Uterus (tissue), 4 donors: ENCODE results near the gene MLPH. TPM values are rescaled to one million over a fixed set of nuclear protein-coding genes. Genes with fewer than 3 reads are reported as not detected.
A peak's percentile ranks its signal among the peaks of the same experiment; 100 is the strongest.

Experiments
- DNase-seq, 2 donors: peaks; one replicate each; pipeline ENCODE4 v3.0.0-alpha.2; 2019 to 2020
- H3K27ac ChIP-seq, 2 donors: fragments of 200-600 bp; sonication (generic); 1 replicate in 1 of 2; 2 replicates in 1 of 2; pipeline ENCODE4 v1.5.1; 2016 to 2018
- H3K27me3 ChIP-seq, 2 donors: fragments of 200-600 bp; sonication (generic); one replicate each; pipeline ENCODE4 v1.5.1; 2018 to 2019; ENCODE audit warnings: control low read depth in 1 of 2
- H3K36me3 ChIP-seq, 2 donors: fragments of 200-600 bp; sonication (generic); one replicate each; pipeline ENCODE4 v1.5.1; 2019; ENCODE audit warnings: control low read depth in 1 of 2
- H3K4me1 ChIP-seq, 2 donors: fragments of 200-600 bp; sonication (generic); one replicate each; pipeline ENCODE4 v1.5.1; 2018 to 2019; ENCODE audit warnings: control low read depth in 1 of 2
- H3K4me3 ChIP-seq, 2 donors: fragments of 200-600 bp; sonication (generic); 1 replicate in 1 of 2; 2 replicates in 1 of 2; pipeline ENCODE4 v1.5.1; 2018 to 2019; ENCODE audit warnings: mild to moderate bottlenecking in 1 of 2
- H3K9me3 ChIP-seq, 2 donors: fragments of 200-600 bp; sonication (generic); one replicate each; pipeline ENCODE4 v1.5.1; 2019; ENCODE audit warnings: control low read depth in 1 of 2
- POLR2A ChIP-seq, 2 donors: fragments of 450-650 bp; IDR thresholded peaks; one replicate each; pipeline ENCODE4 v1.6.1; 2016; ENCODE audit warnings: antibody characterized with exemption in 2 of 2, mild to moderate bottlenecking in 1 of 2, moderate library complexity in 1 of 2
- intact Hi-C: fragments of 100-400 bp; cut with DNase I; formaldehyde crosslinking; loops from one replicate; pipeline ENCODE4 v1.15.1; 2023; ENCODE audit warnings: low total_unique reads
- total RNA-seq, 4 donors: library from RNA; depleted of rRNA in 3 of 4; stranded (reverse); fragments of >200 nt in 3 of 4; gene quantifications; one replicate each; pipeline versions ENCODE4 v1.1.0 to v1.2.4, GENCODE V29; 2014 to 2023
- TF ChIP-seq, protein P1 (sequence below), 4 experiments: fragments of 200-600 bp in 2 of 4; fragments of 450-650 bp in 2 of 4; sonication (generic) in 2 of 4; IDR thresholded peaks; one replicate each; pipeline ENCODE4 v1.5.1; 2016 to 2019; ENCODE audit warnings: antibody characterized with exemption in 4 of 4, mild to moderate bottlenecking in 2 of 4, moderate library complexity in 1 of 4
- donor health status: DM: yes; HTN: yes; CAD: no.

Gene MLPH
- total RNA-seq, 4 donors from 2014 or later: 1.2 to 16.5 (median 8.9) TPM

DNA sequence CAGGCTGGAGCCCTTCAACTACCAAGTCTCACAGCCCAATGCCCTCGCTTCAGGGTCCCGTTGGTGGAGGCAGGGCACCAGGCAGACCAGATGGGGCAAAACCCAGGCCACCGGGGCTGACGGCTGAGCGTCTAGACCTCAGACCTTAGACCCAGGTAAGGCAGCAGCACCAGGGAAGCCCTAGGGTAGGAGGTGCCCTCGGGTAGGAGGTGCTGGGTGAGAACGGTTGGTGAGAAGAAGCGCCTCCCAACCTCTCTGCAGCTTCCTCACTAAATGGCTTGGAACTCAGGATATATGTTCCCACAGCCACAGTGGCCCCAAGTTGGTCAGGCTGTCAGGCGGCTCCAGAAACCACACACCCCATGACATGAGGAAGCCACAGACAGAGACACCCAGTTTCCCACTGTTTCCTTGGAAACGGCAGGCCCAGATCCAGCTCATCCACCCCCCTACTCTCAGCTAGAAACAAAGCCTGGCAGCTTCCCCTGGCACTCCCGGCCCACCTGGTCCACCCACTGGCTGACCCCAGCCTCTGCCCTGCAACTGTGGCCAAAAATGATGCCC lies 13.1 kb upstream of the MLPH start:
- H3K27ac ChIP-seq: peak overlapping the region; percentile 92 to 94
- intact Hi-C loops: loop anchor here (5.0 kb wide), 1 partner anchor 57 kb away; no protein-coding TSS in a partner anchor
- DNase-seq: peak in 1 of 2 donors; percentile 44
- H3K4me3 ChIP-seq: no peak overlapping the region
- no peaks in the 10 kb centered on the region for H3K36me3 ChIP-seq
- peaks cover 0 to 4% of the 10 kb centered on the region in 2 donors for H3K4me1 ChIP-seq
- TF ChIP-seq POLR2A (IDR thresholded peaks at IDR 0.05): no peak
- TF ChIP-seq, protein P1, sequence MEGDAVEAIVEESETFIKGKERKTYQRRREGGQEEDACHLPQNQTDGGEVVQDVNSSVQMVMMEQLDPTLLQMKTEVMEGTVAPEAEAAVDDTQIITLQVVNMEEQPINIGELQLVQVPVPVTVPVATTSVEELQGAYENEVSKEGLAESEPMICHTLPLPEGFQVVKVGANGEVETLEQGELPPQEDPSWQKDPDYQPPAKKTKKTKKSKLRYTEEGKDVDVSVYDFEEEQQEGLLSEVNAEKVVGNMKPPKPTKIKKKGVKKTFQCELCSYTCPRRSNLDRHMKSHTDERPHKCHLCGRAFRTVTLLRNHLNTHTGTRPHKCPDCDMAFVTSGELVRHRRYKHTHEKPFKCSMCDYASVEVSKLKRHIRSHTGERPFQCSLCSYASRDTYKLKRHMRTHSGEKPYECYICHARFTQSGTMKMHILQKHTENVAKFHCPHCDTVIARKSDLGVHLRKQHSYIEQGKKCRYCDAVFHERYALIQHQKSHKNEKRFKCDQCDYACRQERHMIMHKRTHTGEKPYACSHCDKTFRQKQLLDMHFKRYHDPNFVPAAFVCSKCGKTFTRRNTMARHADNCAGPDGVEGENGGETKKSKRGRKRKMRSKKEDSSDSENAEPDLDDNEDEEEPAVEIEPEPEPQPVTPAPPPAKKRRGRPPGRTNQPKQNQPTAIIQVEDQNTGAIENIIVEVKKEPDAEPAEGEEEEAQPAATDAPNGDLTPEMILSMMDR (IDR thresholded peaks at IDR 0.05): no peak
- no peaks in the 10 kb centered on the region for H3K9me3 ChIP-seq
- no peaks in the 10 kb centered on the region for H3K27me3 ChIP-seq

DNA sequence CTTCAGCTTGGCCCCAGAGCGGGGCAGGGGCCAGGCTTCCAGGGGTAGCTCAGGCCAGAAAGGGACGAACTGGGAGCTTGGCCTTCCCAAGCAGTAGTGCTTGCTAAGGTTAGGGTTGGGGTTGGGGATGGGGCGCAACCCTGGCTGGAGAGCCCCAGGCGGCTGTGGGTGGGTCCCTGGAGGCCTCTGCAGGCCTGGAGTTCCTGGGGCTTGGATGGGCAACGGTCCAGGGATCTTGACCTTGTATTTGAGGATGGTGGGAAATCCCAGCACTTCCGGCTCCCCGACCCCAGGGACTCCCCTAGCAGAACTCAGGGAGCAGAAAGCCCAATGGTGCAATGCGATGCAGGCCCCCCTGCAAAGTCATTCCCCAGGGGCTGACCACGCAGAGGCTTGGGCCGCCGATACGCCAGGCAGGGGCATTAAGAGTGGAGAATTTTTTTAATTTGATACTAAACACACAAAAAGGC lies 12.6 kb upstream of the MLPH start:
- H3K27me3 ChIP-seq: no peaks in the 10 kb centered on the region
- peak overlapping the region; percentile 92 to 94 for H3K27ac ChIP-seq
- peak overlapping the region; percentile 39 to 58 for H3K4me3 ChIP-seq
- DNase-seq: peak; percentile 57 to 63
- H3K36me3 ChIP-seq: no peaks in the 10 kb centered on the region
- peaks cover 0 to 4% of the 10 kb centered on the region in 2 donors for H3K4me1 ChIP-seq
- no peaks in the 10 kb centered on the region for H3K9me3 ChIP-seq
- TF ChIP-seq POLR2A (IDR thresholded peaks at IDR 0.05): no peak
- TF ChIP-seq, protein P1 (IDR thresholded peaks at IDR 0.05): no peak
- intact Hi-C loops: loop anchor here (5.0 kb wide), 1 partner anchor 57 kb away; no protein-coding TSS in a partner anchor

DNA sequence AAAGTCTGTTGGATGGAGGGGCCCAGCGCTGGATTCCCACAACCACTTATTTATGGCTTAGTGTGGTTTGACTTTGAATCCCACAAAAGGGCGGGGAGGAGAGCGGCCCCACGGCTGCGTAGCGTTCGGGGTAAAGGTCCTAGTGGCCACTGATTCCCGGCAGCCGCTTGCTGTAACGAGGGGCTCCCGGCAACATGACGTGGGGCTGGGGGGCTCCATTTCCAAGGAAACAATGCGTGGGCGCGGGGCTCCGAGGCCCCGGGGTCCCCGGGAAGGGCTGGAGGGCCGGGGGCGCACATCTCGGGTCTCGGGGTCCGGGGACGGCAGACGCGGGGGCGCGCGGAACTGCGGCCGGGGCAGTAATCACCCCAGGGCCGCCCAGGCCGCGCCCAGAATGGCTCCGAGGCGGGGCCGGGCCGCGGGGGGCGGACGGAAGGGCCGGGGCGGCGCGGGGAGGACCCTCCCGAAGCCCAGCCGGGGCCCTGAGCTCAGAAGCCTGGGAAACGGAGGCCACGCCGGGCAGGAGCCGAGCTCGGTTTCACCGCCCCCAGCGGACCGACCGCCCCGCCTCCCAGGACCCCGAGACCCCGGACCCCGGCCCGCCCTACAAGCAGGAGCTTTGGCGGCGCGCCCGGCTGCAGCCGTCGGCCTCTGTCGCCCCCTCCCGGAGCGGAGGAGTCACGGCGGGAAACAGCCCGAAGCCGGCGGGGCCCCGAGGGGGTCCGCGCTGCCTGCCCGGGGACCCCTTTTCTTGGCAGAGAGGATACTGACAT lies 11.9 kb upstream of the MLPH start:
- DNase-seq: peak; percentile 85 to 90
- Histone ChIP-seq H3K36me3 (no peaks in the 10 kb centered on the region), H3K9me3 (no peaks in the 10 kb centered on the region), H3K4me3 (peak overlapping the region; percentile 39 to 58), H3K4me1 (peaks cover 0 to 4% of the 10 kb centered on the region in 2 donors), H3K27me3 (no peaks in the 10 kb centered on the region), H3K27ac (peak overlapping the region; percentile 92 to 94)
- intact Hi-C loops: loop anchor here (5.0 kb wide), 1 partner anchor 58 kb away; no protein-coding TSS in a partner anchor
- peak; percentile 38 to 68 for TF ChIP-seq POLR2A (IDR thresholded peaks at IDR 0.05)
- TF ChIP-seq, protein P1 (IDR thresholded peaks at IDR 0.05): peak; percentile 93 to 98 (median 94)

DNA sequence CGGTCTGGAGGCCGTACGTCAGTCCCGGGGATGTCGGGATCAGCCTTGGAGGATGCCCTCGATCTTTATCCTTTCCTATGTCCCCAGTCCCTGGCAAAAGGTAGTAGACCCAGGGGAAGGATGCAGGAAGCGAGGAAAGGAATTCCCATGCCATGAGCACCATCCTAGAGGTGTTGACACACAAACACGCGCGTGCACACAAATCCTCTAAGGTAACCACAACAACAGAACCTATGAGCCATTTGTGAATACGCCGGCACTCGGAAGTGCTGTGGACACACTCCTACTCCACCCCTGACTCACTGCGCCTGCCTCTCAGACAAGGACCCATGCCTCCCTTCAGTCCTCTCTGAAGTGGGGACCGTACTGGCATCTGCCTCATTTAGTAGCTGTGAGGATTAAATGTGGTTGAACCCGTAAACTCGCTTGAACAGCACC lies 11.3 kb upstream of the MLPH start:
- Histone ChIP-seq H3K36me3 (no peaks in the 10 kb centered on the region), H3K27me3 (no peaks in the 10 kb centered on the region), H3K9me3 (no peaks in the 10 kb centered on the region), H3K27ac (peak overlapping the region; percentile 92 to 94), H3K4me3 (peak overlapping the region; percentile 39 to 58), H3K4me1 (peaks cover 0 to 4% of the 10 kb centered on the region in 2 donors)
- DNase-seq: peak in 1 of 2 donors; percentile 41
- intact Hi-C loops: no loop called here
- no peak for TF ChIP-seq POLR2A (IDR thresholded peaks at IDR 0.05)
- TF ChIP-seq, protein P1 (IDR thresholded peaks at IDR 0.05): no peak

DNA sequence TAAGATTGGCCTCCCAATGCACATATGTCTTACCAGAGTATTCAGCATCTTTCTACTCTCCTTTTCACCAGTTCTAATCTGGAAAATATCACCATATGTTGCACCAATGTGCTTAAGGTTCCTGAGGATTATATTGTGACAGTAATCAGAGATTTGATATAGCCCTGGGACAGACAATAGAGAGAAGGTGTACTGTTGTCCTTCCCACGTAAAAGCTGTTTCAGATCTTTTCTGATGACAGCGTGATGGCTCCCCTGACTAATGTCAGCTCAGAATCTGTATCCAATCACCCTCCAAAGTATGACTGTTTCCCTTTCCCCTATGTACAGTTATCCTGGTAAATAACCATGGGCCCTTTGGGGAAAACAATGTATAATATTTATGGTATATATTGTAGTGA lies 9.0 kb upstream of the MLPH start:
- Histone ChIP-seq H3K36me3 (no peaks in the 10 kb centered on the region), H3K27ac (no peak overlapping the region), H3K4me3 (no peak overlapping the region), H3K4me1 (peaks cover 0 to 4% of the 10 kb centered on the region in 2 donors), H3K9me3 (no peaks in the 10 kb centered on the region), H3K27me3 (no peaks in the 10 kb centered on the region)
- TF ChIP-seq, protein P1 (IDR thresholded peaks at IDR 0.05): no peak
- TF ChIP-seq POLR2A (IDR thresholded peaks at IDR 0.05): no peak
- DNase-seq: no peak
- intact Hi-C loops: no loop called here
